Fibroblast of the aortic adventitia (primary cell): Measurements from ENCODE around the gene DBN1. TPM values are rescaled to one million over a fixed set of nuclear protein-coding genes. Genes with fewer than 3 reads are reported as not detected.

Source experiments
- DNase-seq: peaks from one replicate; pipeline ENCODE4 v3.0.0-alpha.2; 2010; ENCODE audit warnings: low read depth
- H3K4me3 ChIP-seq: 2 replicates; pipeline ENCODE4 v1.5.1; 2011; ENCODE audit warnings: low read depth, mild to moderate bottlenecking, control low read depth, low read length, moderate library complexity
- CTCF ChIP-seq: IDR thresholded peaks from 2 replicates; pipeline ENCODE4 v1.5.1; 2011; ENCODE audit warnings: mild to moderate bottlenecking, low read length, control low read depth, inconsistent platforms; ENCODE audit not compliant: insufficient read depth
- total RNA-seq: library from RNA; depleted of rRNA; stranded (reverse); fragments of >200 nt; gene quantifications from 2 replicates; pipeline ENCODE4 v1.2.3, GENCODE V29; 2012; ENCODE audit warnings: low replicate concordance

Gene DBN1
- total RNA-seq, 1 donor = 188 TPM

GRCh38 chr5:177495243-177496060 is 22.0 kb upstream of the DBN1 start:
- peak overlapping the region; percentile 85 for H3K4me3 ChIP-seq
- TF ChIP-seq CTCF = no peak
- DNase-seq = peak; percentile 90

- peak; percentile 92 for DNase-seq
- TF ChIP-seq CTCF = peak; percentile 56
- H3K4me3 ChIP-seq = peak overlapping the region; percentile 85
Observed at GRCh38 chr5:177494346-177495195, 21.1 kb upstream of the DBN1 start.

GRCh38 chr5:177493795-177494345 is 20.4 kb upstream of the DBN1 start:
- peak; percentile 18 for DNase-seq
- no peak for TF ChIP-seq CTCF
- peak overlapping the region; percentile 44 for H3K4me3 ChIP-seq

GRCh38 chr5:177492841-177493240 is 19.4 kb upstream of the DBN1 start:
- no peak for TF ChIP-seq CTCF
- no peak overlapping the region for H3K4me3 ChIP-seq
- DNase-seq = no peak

- DNase-seq = no peak
- no peak overlapping the region for H3K4me3 ChIP-seq
Observed at GRCh38 chr5:177491983-177492746, 18.7 kb upstream of the DBN1 start.

More at GRCh38 chr5:177491983-177492746, 18.7 kb upstream of the DBN1 start:
- no peak for TF ChIP-seq CTCF
